ENCODE results near the gene FAM9C. TPM values are rescaled to one million over a fixed set of nuclear protein-coding genes. Genes with fewer than 3 reads are reported as not detected.

Gene FAM9C
- total RNA-seq, 1 experiment from 2014 or later, result not detected

GRCh38 chrX:13091111-13091765, 46.8 kb upstream of the FAM9C start (continued):
- TF ChIP-seq, protein P1, sequence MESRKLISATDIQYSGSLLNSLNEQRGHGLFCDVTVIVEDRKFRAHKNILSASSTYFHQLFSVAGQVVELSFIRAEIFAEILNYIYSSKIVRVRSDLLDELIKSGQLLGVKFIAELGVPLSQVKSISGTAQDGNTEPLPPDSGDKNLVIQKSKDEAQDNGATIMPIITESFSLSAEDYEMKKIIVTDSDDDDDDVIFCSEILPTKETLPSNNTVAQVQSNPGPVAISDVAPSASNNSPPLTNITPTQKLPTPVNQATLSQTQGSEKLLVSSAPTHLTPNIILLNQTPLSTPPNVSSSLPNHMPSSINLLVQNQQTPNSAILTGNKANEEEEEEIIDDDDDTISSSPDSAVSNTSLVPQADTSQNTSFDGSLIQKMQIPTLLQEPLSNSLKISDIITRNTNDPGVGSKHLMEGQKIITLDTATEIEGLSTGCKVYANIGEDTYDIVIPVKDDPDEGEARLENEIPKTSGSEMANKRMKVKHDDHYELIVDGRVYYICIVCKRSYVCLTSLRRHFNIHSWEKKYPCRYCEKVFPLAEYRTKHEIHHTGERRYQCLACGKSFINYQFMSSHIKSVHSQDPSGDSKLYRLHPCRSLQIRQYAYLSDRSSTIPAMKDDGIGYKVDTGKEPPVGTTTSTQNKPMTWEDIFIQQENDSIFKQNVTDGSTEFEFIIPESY (IDR thresholded peaks at IDR 0.05; ENCODE audit: extremely low read depth, insufficient replicate concordance, low read length), result no peak
- TF ChIP-seq SRF (IDR thresholded peaks at IDR 0.05; ENCODE audit: low read depth), result no peak
- TF ChIP-seq POLR2A (IDR thresholded peaks at IDR 0.05; ENCODE audit: borderline replicate concordance, extremely low read depth, insufficient read depth, insufficient read length), result no peak
- TF ChIP-seq RAD21 (IDR thresholded peaks at IDR 0.05; ENCODE audit: low read depth), result no peak
- no peak for TF ChIP-seq SIN3A (IDR thresholded peaks at IDR 0.05; ENCODE audit: low read depth)
- no peak for TF ChIP-seq SP1 (IDR thresholded peaks at IDR 0.05; ENCODE audit: low read depth)
- TF ChIP-seq CEBPB (IDR thresholded peaks at IDR 0.05; ENCODE audit: low read depth), result no peak

DNA sequence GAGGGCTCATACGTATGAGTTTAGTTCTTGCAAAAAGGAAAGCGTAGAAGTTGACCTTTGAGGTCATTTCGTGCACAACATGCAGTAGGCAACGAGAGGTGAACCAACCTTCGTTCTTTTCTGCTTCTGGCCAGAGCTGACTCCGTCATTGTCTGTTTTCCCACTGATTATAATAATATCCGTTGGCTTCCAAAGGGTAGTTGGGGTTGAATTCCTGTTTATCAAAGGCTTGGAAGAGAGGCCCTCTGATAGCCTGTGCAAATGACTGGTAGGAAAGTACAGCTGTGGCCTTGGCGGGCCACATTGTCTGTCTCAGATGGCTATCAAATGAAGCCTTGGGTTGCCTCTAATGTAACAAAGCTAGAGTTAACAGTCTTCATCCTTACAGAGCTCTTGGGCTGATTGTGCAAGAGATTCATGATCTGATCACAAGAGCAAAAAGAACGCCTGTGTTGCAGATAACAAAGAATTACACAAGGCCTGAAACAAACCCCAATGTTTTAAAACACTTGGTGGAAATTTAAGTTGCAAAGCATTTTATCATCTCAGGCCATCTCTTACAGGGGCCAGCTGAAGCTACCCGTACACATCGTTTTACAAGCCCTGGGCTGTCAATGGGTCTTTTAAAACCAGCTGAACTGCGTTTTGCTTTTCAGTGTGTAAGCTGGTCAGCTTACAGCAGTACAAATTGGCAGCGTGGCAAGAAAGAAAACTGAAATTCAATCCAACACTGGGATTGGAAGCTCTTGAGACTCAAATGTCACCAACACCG, 46.1 kb upstream of the FAM9C start:
- no peak for TF ChIP-seq EZH2phosphoT487 (IDR thresholded peaks at IDR 0.05; ENCODE audit: borderline replicate concordance)
- TF ChIP-seq ATF3 (IDR thresholded peaks at IDR 0.05), result no peak
- TF ChIP-seq POLR2A (IDR thresholded peaks at IDR 0.05; ENCODE audit: borderline replicate concordance, extremely low read depth, insufficient read depth, insufficient read length), result no peak
- TF ChIP-seq POLR2AphosphoS5 (IDR thresholded peaks at IDR 0.05; ENCODE audit: low read depth, low read length), result no peak
- no peak for TF ChIP-seq YY1 (IDR thresholded peaks at IDR 0.05; ENCODE audit: extremely low read depth, insufficient replicate concordance, low read depth, low read length)
- no peak for TF ChIP-seq SRF (IDR thresholded peaks at IDR 0.05; ENCODE audit: low read depth)
- TF ChIP-seq RAD21 (IDR thresholded peaks at IDR 0.05; ENCODE audit: low read depth), result no peak
- TF ChIP-seq, protein P2, sequence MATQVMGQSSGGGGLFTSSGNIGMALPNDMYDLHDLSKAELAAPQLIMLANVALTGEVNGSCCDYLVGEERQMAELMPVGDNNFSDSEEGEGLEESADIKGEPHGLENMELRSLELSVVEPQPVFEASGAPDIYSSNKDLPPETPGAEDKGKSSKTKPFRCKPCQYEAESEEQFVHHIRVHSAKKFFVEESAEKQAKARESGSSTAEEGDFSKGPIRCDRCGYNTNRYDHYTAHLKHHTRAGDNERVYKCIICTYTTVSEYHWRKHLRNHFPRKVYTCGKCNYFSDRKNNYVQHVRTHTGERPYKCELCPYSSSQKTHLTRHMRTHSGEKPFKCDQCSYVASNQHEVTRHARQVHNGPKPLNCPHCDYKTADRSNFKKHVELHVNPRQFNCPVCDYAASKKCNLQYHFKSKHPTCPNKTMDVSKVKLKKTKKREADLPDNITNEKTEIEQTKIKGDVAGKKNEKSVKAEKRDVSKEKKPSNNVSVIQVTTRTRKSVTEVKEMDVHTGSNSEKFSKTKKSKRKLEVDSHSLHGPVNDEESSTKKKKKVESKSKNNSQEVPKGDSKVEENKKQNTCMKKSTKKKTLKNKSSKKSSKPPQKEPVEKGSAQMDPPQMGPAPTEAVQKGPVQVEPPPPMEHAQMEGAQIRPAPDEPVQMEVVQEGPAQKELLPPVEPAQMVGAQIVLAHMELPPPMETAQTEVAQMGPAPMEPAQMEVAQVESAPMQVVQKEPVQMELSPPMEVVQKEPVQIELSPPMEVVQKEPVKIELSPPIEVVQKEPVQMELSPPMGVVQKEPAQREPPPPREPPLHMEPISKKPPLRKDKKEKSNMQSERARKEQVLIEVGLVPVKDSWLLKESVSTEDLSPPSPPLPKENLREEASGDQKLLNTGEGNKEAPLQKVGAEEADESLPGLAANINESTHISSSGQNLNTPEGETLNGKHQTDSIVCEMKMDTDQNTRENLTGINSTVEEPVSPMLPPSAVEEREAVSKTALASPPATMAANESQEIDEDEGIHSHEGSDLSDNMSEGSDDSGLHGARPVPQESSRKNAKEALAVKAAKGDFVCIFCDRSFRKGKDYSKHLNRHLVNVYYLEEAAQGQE (IDR thresholded peaks at IDR 0.05; ENCODE audit: low read depth), result no peak
- TF ChIP-seq, protein P3, sequence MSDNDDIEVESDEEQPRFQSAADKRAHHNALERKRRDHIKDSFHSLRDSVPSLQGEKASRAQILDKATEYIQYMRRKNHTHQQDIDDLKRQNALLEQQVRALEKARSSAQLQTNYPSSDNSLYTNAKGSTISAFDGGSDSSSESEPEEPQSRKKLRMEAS (IDR thresholded peaks at IDR 0.05), result no peak
- TF ChIP-seq EZH2 (IDR thresholded peaks at IDR 0.05), result no peak
- no peak for TF ChIP-seq ELF1 (IDR thresholded peaks at IDR 0.05; ENCODE audit: borderline replicate concordance, low read depth)
- TF ChIP-seq ZNF274 (IDR thresholded peaks at IDR 0.05; ENCODE audit: low read depth, low read length), result no peak
- no peak for TF ChIP-seq ZFX (IDR thresholded peaks at IDR 0.05)
- TF ChIP-seq JUND (IDR thresholded peaks at IDR 0.05), result no peak
- no peak for TF ChIP-seq SP1 (IDR thresholded peaks at IDR 0.05; ENCODE audit: low read depth)
- Histone ChIP-seq H3K9me3 (ENCODE audit: control insufficient read depth in 1 of 2, insufficient read depth in 1 of 2, low read depth in 1 of 2, low read length in 2 of 2) (no peaks in the 10 kb centered on the region), H3K4me2 (ENCODE audit: low read length) (no peak overlapping the region), H3K9ac (ENCODE audit: low read length) (no peak overlapping the region), H3K4me3 (replicated peaks in 1 of 2; ENCODE audit: low read depth in 1 of 2, low read length in 2 of 2) (no peak overlapping the region), H2AFZ (ENCODE audit: low read depth, low read length, poor library complexity, severe bottlenecking) (no peak overlapping the region), H3K9me2 (ENCODE audit: insufficient read depth) (no peaks in the 10 kb centered on the region), H4K20me1 (ENCODE audit: insufficient read depth) (no peaks in the 10 kb centered on the region), H3K79me2 (ENCODE audit: insufficient read depth, low read length) (no peaks in the 10 kb centered on the region), H3K4me1 (ENCODE audit: control insufficient read depth in 1 of 2, insufficient read depth in 2 of 2, low read length in 2 of 2) (no peaks in the 10 kb centered on the region), H3K36me3 (ENCODE audit: control insufficient read depth in 1 of 2, insufficient read depth in 2 of 2, low read length in 2 of 2) (no peaks in the 10 kb centered on the region), H3K27me3 (ENCODE audit: insufficient read depth, low read length) (no peaks in the 10 kb centered on the region), H3K27ac (ENCODE audit: low read depth, low read length) (no peak overlapping the region)
- ATAC-seq (no peak), DNase-seq (ENCODE audit: low read depth, low spot score) (no peak)
- no TSS peak for BruUV-seq (replicated peaks)
- intact Hi-C loops (cut with micrococcal nuclease), result no loop called here
- ChIA-PET POLR2A (no interaction called here), RAD21 (ENCODE audit: low non-redundant PET in 1 of 2, low total read pairs in 2 of 2, uncharacterized antibody in 2 of 2, unreplicated experiment in 2 of 2) (no interaction called here), CTCF (no interaction called here)
